ENCODE data around the gene SEC14L2. TPM values are rescaled to one million over a fixed set of nuclear protein-coding genes. Genes with fewer than 3 reads are reported as not detected.

The SEC14L2 gene
- total and polyA plus RNA-seq, 10 of the 15 experiments (the other 5 are each of a cell fraction or from before 2014, with no cell fraction given) = 0.08 to 4.0 (median 0.48) TPM

DNA sequence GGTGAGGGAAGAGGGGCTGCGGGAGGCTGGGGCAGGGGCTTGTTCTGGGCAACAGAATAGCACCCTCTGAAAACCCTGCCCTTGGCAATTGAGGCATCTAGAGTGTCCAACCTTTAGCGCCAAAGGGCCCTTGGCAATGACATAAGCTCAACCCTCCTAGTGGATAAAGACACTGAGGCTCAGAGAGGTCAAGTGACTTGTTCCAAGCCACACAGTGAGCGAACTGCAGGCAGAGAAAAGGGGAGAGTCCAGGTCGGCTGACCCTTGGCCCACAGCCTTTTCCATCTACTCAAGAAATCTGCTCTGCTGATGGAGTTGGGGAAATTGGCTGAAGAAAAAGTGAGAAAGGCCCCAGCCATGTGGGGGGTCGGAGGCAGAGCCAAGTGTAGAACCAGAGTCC is 2.9 kb downstream of the SEC14L2 start (continued):
- TF ChIP-seq ASH2L (IDR thresholded peaks at IDR 0.05; ENCODE audit: borderline replicate concordance, low read depth) (no peak), NFXL1 (IDR thresholded peaks at IDR 0.05; ENCODE audit: borderline replicate concordance) (no peak)
- TF ChIP-seq, protein P1, sequence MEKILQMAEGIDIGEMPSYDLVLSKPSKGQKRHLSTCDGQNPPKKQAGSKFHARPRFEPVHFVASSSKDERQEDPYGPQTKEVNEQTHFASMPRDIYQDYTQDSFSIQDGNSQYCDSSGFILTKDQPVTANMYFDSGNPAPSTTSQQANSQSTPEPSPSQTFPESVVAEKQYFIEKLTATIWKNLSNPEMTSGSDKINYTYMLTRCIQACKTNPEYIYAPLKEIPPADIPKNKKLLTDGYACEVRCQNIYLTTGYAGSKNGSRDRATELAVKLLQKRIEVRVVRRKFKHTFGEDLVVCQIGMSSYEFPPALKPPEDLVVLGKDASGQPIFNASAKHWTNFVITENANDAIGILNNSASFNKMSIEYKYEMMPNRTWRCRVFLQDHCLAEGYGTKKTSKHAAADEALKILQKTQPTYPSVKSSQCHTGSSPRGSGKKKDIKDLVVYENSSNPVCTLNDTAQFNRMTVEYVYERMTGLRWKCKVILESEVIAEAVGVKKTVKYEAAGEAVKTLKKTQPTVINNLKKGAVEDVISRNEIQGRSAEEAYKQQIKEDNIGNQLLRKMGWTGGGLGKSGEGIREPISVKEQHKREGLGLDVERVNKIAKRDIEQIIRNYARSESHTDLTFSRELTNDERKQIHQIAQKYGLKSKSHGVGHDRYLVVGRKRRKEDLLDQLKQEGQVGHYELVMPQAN (conservative IDR thresholded peaks at IDR 0.05) = no peak

DNA sequence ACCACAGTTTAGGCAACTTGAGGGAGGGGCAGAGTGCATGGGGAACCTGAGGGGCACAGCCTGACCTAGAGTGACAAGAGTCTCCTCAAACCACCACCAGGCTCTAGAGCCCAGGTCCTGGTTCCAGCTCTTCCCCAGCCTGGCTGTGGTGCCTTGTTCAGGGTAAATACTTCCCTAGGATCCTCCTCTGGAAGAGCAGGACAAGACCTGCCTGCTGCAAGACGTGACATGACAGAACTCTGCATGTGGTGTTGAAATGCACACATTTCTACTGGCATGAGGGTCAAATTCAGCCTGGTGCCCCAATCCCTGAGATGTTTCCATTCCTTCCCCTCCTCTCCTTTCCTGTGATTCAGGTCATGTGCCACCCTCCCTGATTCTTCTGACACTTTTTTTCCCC is 3.3 kb downstream of the SEC14L2 start:
- H3K4me2 ChIP-seq (ENCODE audit: control insufficient read depth, insufficient read depth) = no peak overlapping the region
- H3K4me3 ChIP-seq = no peak overlapping the region
- WGBS (ENCODE audit: insufficient coverage, insufficient replicate concordance, low lambda C conversion rate, missing lambda C conversion rate) = 9% methylated on average over 1 of the region's 1 CpG
- FAIRE-seq = no peak
- H3K9me3 ChIP-seq (replicated peaks; ENCODE audit: control insufficient read depth, insufficient read depth, low read length) = no peaks in the 10 kb centered on the region
- in situ Hi-C loops (cut with MboI) (no loop called here), intact Hi-C loops (cut with micrococcal nuclease; ENCODE audit: unreplicated experiment) (no loop called here)
- H3K9ac ChIP-seq (ENCODE audit: control insufficient read depth, insufficient read depth, low read length) = no peak overlapping the region
- ChIA-PET RAD21 (ENCODE audit: unreplicated experiment) (no interaction called here), POLR2A (interaction anchor here (0.6 kb wide), 1 partner anchor 84 kb away, joined by 6 read pairs; no protein-coding TSS in a partner anchor), SMC1A (ENCODE audit: uncharacterized antibody, unreplicated experiment) (no interaction called here), CTCF (interaction anchor here (1.7 kb wide), 1 partner anchor 9 kb away, joined by 4 read pairs; no protein-coding TSS in a partner anchor)
- no peak overlapping the region for H3K27ac ChIP-seq (ENCODE audit: control insufficient read depth, insufficient read depth)
- no peaks in the 10 kb centered on the region; a peak in 1 of 4 replicates for H3K36me3 ChIP-seq (ENCODE audit: control insufficient read depth in 2 of 2, insufficient read depth in 2 of 2, low read length in 1 of 2)
- H3K27me3 ChIP-seq (replicated peaks in 1 of 2; ENCODE audit: control insufficient read depth in 2 of 2, insufficient read depth in 2 of 2, low read length in 1 of 2) = peaks cover 4 to 9% of the 10 kb centered on the region in 2 experiments
- H2AFZ ChIP-seq (ENCODE audit: control insufficient read depth, low read depth, low read length) = no peak overlapping the region
- DNase-seq (ENCODE audit: low read depth, low spot score) = no peak
- TF ChIP-seq RAD51 (IDR thresholded peaks at IDR 0.05) (no peak), HCFC1 (IDR thresholded peaks at IDR 0.05; ENCODE audit: low read length) (no peak), MYB (IDR thresholded peaks at IDR 0.05; ENCODE audit: borderline replicate concordance, low read depth, low read length) (no peak), SREBF1 (IDR thresholded peaks at IDR 0.05; ENCODE audit: low read length) (no peak), SIX5 (IDR thresholded peaks at IDR 0.05; ENCODE audit: low read depth, low read length, severe bottlenecking) (no peak), SPI1 (IDR thresholded peaks at IDR 0.05; ENCODE audit: borderline replicate concordance, insufficient read depth, low read depth, low read length) (no peak), MYC (IDR thresholded peaks at IDR 0.05; ENCODE audit: insufficient read depth, insufficient read length, insufficient replicate concordance, low read length, severe bottlenecking) (no peak)
- TF ChIP-seq, protein P2, sequence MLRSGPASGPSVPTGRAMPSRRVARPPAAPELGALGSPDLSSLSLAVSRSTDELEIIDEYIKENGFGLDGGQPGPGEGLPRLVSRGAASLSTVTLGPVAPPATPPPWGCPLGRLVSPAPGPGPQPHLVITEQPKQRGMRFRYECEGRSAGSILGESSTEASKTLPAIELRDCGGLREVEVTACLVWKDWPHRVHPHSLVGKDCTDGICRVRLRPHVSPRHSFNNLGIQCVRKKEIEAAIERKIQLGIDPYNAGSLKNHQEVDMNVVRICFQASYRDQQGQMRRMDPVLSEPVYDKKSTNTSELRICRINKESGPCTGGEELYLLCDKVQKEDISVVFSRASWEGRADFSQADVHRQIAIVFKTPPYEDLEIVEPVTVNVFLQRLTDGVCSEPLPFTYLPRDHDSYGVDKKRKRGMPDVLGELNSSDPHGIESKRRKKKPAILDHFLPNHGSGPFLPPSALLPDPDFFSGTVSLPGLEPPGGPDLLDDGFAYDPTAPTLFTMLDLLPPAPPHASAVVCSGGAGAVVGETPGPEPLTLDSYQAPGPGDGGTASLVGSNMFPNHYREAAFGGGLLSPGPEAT (IDR thresholded peaks at IDR 0.05; ENCODE audit: low read depth) = no peak
- TF ChIP-seq, protein P3, sequence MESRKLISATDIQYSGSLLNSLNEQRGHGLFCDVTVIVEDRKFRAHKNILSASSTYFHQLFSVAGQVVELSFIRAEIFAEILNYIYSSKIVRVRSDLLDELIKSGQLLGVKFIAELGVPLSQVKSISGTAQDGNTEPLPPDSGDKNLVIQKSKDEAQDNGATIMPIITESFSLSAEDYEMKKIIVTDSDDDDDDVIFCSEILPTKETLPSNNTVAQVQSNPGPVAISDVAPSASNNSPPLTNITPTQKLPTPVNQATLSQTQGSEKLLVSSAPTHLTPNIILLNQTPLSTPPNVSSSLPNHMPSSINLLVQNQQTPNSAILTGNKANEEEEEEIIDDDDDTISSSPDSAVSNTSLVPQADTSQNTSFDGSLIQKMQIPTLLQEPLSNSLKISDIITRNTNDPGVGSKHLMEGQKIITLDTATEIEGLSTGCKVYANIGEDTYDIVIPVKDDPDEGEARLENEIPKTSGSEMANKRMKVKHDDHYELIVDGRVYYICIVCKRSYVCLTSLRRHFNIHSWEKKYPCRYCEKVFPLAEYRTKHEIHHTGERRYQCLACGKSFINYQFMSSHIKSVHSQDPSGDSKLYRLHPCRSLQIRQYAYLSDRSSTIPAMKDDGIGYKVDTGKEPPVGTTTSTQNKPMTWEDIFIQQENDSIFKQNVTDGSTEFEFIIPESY (IDR thresholded peaks at IDR 0.05) = no peak
- TF ChIP-seq, protein P4, sequence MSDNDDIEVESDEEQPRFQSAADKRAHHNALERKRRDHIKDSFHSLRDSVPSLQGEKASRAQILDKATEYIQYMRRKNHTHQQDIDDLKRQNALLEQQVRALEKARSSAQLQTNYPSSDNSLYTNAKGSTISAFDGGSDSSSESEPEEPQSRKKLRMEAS (IDR thresholded peaks at IDR 0.05; ENCODE audit: low read depth, low read length) = no peak
- no TSS peak for BruUV-seq (replicated peaks)
- ATAC-seq = no peak
- H4K20me1 ChIP-seq (ENCODE audit: control insufficient read depth, insufficient read depth) = no peaks in the 10 kb centered on the region
- H3K4me1 ChIP-seq (ENCODE audit: control insufficient read depth, insufficient read depth, low read length) = peaks cover 5% of the 10 kb centered on the region; the same call in 1 of the 2 replicates
- H3K79me2 ChIP-seq (ENCODE audit: control insufficient read depth, insufficient read depth, low read length) = no peaks in the 10 kb centered on the region

Measured in GM12878 (cell line).